GM21786 (cell line): ENCODE measurements around the gene TMEM163.
"Not testable (repeated sequence)": the region's sequence is repeated elsewhere in the genome, so short reads cannot be mapped to it uniquely, and the experiment has no call there.

Source experiments
- ATAC-seq: cut with Tn5 transposase; IDR thresholded peaks from one replicate; pipeline ENCODE4 v1.9.1; 2021; ENCODE audit not compliant: unreplicated experiment

TMEM163 gene

DNA sequence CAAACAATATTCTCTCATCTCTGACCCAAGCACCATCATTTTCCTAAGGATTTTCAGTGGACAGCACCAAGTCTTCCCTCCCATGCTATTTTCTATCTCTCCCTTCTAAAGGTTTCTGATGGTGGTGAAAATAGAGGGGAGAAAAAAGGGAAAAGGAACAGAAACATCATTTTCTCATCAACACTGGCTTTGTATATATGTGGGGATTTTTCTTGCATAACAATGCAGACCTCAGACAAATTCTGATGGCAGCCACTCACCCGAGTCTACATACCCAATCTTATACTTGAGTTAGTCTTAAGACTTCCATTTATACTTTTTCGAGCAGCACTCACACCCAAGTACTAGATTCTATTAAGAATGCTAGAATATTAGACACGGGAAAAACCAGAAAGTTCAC lies 95.8 kb downstream of the TMEM163 start:
- ATAC-seq = no peak

DNA sequence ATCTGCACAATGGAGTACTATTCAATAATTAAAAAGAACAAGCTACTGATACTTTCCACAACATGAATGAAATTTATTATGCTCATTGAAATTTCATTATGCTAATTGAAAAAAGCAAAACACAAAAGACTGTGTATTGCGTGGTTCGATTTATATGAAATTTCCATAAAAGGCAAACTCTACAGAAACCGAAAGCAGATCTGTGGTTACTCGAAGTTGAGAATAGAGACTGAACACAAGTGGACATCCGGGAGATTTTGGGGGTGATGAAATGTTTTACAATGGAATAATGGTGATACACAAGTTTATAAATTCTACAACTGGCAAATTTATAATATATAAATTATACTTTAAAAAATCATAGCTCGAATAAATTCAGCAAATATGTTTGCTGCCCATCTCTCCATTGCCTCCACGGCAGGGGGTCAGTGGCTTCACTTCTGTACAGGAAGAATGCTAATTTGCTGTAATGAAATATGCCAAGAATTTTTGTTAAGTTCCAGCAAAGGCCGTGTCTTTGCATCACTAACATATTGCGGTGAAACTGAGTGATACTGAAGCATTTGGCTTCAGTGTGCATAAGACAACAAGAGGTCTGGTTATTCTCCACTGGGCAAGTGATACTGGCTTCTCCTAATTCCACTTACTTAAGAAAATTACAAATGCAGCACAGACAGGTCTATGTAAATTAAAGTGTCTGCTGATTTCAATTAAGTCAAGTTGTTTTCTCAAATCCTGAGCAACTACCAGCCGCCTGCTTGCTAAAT lies 96.7 kb downstream of the TMEM163 start:
- ATAC-seq = no peak

DNA sequence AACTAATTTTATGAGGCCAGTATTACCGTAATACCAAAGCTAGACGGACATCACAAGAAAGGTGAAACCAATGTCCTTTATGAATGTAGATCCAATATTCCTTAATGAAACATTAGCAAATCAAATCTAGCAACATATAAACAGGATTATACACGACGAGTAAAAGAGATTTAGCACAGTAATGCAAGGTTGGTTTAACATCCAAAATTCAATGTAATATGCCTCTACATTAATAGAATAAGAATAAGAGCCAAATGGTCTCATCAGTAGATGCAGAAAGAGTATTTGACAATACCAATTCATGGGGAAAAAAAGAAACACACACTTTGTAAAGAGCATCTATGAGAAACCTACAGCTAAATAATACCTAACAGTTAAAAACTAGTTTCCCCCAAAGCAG lies 99.5 kb downstream of the TMEM163 start:
- no peak for ATAC-seq

DNA sequence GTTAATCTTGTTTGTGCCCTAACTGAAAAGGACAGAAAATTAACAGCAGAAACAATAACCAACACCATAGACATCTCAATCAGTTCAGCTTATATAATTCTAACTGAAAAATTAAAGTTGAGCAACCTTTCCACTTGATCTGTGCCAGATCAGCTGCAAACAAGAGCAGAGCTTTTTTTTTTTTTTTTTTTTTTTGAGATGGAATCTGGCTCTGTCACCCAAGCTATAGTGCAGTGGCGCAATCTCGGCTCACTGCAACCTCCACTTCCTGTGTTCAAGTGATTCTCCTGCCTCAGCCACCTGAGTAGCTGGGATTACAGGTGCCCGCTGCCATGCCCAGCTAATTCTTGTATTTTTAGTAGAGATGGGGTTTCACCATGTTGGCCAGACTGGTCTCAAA lies 103.3 kb downstream of the TMEM163 start:
- not testable (repeated sequence) for ATAC-seq

DNA sequence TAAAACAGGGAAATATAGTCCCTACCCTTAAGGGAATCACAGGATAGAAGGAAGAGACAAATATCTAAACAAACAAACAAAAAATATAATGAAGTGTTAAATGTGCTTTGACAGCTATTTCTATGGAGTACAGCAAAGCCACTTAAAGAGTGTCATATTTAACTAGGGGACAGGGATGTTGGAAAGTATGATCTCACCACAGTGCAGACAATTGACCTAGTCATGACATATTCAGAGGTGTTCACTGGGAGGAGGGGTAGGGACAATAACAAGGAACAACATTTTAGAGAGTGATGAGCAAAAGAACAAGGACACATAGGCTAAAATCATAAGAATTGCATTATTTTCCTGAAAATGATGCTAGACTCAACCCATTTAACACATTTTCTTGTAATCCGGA lies 107.5 kb downstream of the TMEM163 start:
- no peak for ATAC-seq

DNA sequence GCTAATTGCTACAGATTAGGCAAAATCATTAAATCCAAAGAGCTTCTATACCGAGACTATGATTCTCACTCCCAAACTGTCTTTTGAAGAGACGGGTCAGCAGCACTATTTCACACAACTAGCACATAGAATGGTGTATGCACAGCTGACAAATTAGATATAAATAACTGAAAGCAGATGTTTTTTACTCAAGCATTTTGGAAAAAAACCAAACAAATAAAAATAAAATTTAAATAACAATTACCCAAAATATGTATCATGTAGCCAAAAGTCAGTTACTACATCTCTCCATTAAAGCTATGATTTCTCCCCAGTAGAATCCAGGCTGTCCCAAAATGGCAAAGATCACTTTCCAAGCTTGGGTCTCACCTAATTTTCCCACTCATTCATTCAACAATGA lies 107.9 kb downstream of the TMEM163 start:
- ATAC-seq = no peak

DNA sequence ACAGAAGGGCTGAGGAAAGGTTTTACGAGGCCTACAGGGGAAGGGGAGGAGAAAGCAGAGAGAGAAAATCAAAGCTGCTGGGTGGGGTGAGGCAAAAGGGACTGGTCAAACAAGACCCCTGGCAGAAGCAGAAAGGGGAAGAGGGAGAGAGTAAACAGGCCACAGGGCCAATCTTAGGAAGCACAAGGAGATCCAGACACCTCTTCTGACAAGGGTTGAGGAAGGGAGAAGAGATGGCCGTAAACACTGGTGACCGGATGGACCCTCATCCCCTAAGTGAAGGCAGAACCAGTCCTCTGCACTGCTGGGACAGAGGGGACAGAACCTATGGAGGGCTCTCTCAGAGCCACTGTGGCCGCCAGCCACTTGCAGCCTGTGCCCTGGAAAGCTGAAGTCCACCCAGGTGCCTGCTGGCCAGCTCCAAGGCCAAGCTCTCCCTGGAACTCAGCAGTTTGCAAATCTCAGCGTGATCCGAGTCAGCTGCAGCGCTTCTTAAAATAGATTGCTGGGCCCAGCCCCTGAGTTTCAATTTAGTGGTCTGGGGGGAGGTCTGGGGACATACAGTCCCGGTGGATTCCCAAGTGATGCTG lies 108.8 kb downstream of the TMEM163 start:
- ATAC-seq = no peak

DNA sequence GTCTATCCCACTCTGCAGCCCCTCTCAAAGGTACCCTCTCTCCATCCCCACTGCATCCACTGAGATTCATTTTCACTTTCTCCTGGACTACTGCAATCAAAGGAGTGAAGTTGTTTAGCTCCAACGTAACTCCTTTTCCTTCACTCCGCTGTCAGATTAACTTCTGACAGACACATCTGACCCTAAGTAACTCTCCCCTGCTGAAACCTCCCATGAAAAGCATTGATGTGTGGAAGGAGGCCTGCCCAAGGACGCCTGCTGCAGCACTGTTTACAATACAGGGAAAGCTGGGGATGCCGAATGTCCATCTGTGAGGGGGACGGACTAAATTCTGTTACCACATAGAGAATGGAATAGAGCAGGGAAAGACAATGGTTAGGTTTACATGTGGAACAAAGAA lies 114.8 kb downstream of the TMEM163 start:
- no peak for ATAC-seq

DNA sequence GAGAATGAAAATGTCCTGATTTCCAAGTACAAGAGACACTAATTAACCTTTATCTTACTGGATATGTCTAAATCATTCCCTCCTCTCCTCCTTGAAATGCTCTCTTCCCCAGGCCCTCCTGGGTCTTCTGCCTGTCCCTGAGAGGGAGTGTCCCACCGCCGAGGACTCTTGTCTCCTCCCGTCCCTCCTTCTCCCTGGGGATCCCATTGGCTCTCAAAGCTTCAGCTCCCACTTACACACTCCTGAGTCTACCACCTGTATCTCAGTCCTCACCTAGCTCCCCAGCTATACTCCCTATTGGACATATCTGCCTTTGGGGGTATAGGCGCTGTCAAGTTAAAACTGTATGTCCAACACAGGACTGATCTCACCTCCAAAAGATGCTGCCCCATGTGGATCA lies 116.1 kb downstream of the TMEM163 start:
- ATAC-seq = no peak

DNA sequence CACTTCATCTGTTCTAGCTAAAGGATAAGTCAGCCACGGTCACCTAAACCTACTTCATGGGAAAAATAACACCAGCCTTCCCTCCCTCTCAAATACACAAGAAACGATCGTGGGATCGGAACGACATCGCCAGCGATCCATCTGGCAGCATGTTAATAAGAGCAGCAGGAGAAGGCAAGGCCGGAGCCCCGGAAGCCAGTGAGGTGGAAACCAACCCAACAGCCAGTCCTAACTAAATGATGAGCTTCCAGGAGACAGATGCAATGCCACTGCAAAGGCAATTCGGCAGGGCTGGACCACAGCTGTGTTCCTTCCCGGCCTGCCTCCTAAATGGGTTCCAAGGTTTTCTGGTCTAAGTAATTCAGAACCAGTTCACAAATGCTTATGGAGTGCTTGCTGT lies 117.5 kb downstream of the TMEM163 start:
- no peak for ATAC-seq

DNA sequence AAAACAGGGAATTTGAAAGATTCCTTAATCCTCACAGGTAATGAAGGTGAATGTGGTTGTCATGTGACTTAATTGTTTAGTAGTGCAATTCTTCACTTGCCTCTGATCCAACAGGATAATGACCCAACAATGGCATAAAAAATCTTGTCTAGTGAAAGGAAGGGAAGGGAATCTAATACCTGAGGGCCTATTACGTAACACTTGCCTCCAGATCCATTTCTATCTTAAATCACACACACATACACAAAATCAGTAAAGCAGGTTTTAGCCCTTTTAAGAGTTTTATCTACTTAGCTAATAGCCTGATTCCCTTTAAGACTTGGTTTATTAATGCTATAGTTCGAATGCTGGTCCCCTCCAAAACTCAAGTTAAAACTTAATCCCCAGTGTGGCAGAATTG lies 118.6 kb downstream of the TMEM163 start:
- no peak for ATAC-seq

DNA sequence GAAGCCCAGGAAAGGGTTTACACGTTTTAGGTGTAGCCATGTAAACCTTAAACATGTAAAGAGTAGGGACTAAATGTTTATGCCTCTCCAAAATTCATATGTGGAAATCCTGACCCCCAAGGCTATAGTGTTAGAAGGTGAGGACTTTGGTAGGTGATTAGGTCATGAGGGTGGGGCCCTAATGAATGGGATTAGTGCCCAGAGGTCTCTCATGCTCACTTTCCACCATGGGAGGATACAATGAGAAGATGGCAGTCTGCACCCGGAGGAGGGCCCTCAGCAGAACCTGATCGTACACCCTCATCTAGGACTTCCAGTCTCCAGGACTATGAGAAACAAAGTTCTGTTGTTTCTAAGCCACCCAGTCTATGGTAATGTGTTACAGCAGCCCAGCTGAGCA lies 119.6 kb downstream of the TMEM163 start:
- no peak for ATAC-seq

DNA sequence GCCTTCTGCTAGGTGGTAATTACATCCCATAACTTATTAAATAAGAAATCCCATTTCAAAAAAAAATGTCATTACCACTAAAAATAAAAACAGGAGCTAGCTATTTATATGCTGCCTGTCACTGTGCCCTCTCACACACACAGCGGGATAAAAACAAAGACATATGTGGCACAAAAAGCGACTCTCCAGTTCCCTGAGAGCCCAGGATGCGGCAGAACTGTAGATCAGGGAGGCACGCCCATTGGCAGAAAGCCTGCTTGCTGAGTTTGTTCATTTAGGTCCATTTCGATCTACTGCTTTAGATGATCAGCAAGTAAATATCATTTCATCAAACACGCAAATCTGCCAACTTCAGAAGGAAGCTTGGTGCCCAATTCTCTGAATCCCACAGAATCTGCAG lies 124.4 kb downstream of the TMEM163 start:
- no peak for ATAC-seq

DNA sequence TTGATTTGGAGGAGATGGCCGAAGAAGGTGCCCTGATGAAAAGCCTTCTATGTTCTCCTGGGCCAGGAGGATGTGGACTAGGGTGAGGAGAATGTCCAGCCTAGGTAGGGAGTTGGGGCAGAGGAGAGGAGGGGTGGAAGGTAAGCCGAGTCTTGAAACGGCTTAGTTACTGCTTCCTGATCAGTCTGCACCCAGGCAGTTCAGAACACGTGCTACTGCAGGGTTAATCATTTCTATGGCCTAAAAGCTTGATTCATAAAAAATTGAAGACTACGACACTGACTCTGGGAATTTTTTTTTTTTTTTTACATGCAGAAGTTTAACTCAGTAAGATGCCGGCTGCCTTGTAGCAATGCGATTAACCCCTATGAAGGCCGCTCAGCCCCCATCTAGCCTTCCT lies 125.3 kb downstream of the TMEM163 start:
- ATAC-seq = no peak

DNA sequence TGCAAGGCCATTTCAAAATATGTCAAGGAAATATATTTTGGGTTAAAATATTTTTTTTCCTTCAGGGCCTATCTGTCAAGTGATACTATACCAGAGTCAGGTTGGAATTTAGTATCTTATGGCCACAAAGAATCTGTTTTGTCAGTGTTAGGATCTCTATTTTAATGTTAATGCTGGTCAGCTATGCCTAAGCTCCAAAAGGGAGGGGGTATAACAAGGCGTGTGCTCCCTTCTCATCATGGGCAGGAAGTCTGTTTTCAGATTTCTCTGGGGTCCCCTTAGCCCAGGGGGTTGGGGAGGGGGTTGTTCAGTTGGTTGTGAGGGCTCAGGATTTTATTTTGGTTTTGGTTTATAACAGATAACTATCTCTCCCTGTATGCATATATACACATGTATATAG lies 126.4 kb downstream of the TMEM163 start:
- ATAC-seq = no peak

DNA sequence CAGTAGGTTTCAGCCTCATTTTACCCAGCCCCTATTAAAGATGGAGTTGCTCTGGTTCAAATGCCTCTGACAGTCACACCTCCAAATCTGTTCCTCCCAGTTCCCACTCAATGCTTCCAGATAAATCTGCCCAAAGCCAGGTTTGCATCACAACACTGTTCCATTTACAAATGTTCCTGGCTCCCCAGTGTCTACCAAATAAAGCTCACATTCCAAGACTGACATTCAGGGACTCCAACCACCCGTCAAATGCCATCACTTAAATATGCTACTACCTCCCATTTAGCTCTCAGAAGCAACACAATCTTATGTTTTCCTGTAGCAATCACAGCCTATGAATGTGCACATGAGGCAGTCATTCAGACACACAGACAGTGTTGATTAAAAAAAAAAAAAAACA lies 127.3 kb downstream of the TMEM163 start:
- ATAC-seq = no peak

DNA sequence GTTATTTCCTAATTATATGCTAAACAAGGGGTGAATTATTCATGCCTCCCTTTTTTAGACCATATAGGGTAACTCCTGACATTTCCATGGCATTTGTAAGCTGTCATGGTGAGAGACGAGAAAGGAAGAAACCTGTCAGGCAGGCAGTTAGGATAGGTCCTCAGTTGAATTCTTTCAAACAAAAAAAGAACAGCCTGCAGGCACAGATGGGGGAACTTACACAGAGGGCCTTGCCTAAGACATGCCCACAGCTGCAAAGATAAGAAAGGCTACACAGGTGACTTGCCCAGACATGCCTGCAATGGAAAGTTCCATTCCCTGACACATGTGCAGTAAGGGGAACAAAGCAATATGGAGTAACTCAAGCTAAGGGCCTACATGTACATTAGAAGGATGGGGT lies 128.1 kb downstream of the TMEM163 start:
- no peak for ATAC-seq

DNA sequence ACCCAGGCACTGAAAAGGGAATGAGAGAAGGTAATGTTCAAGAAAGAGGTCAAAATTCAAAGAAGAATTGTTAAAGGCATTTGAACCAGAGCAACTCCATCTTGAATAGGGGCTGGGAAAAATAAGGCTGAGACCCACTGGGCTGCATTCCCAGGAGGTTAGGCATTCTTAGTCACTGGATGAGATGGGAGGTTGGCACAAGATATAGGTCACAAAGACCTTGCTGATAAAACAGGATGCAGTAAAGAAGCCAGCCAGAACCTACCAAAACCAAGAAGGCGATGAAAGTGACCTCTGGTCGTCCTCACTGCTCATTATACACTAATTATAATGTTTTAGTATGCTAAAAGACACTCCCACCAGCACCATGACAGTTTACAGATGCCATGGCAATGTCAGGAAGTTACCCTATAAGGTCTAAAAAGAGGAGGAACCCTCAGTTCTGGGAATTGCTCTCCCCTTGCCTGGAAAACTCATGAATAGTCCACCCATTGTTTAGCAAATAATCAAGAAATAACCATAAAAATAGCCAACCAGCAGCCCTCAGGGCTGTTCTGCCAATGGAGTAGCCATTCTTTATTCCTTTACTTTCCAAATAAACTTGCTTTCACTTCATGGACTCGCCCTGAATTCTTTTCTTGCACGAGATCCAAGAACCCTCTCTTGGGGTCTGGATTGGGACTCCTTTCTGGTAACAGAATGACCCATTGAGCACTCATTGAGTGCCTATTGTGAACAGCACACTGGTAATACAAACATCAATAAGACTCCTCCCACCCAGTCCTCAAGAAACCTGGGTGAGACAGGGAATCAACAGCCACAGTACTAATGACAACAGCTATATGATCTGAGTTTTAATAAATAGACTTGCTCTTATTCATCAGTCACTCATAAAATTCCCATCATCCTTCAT lies 129.4 kb downstream of the TMEM163 start:
- ATAC-seq = not testable (repeated sequence)

DNA sequence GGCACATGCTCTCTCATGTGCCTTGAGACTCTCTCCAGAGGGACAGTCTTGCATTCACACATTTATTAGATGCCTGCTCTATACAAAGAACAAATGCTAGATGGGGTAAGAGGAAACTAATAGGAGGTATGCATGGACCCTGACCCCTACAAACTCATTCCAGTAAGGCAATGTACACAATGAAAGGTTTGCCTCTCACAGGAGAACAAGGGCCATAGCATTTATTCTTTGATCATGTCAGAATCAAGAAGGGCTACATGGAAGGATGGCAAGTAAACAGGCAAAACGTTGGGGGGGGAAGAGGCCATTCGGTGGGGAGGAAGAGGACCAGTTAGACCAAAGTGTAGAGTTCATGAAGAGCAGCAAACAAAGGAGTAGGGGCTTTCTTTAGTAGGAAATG lies 130.2 kb downstream of the TMEM163 start:
- no peak for ATAC-seq

DNA sequence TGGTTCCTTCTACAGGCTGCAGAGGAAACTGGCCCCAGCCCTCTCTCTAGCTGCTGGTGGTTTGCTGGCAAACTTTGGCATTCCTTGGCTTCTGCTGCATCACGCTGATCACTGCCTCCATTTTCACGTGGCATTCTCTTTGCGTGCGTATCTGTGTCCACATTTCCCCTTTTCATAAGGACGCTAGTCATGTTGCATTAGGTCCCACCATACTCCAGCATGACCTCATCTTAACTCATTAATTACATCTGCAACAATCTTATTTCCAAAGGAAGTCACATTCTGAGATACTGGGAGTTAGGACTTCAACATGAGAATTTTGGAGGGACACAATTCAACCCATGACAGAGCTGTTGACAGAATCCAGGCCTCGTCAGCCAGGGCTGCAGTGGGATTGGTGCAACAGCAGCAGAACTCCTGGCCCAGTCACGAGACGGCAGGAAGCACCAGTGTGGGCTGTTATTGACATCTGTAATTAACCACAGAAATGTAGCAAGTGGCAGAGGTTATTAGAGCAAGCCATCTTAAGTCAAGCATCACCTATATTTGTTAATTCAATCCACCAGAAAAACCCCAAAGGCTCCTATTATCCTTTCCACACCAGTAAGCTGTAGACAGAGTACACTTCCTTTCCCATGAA lies 132.4 kb downstream of the TMEM163 start:
- ATAC-seq = no peak

DNA sequence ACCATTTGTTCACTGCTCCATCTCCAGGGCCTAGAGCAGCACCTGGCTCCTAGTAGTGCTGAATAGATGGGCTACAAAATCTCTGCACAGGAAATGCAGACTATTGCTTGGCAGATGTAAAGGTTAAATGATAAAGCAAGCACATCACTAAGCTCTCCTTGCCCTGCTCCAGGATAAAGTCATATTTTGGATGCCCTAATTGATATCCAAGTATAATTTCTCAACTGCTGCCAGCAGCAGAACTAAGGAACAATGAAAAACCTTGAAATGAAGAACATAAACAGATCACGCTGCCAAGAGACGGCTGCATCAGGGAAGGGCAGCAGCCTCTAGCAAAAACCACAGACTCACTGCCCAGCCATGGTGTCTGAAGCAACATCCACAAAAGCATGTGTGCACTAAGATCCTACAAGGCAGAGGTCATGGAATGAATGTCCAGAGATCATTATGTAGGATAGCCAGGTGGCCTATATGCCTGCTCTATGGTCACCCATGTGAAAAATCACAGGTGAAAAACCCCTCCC lies 134.7 kb downstream of the TMEM163 start:
- no peak for ATAC-seq
